ENCODE measurements around the gene ALOX12B. TPM values are rescaled to one million over a fixed set of nuclear protein-coding genes. Genes with fewer than 3 reads are reported as not detected.
A peak's percentile ranks its signal among the peaks of the same experiment; 100 is the strongest.

ALOX12B gene
- total and polyA plus RNA-seq, 2 of the 13 experiments (the other 11 are each of a cell fraction or from before 2014, with no cell fraction given): 0.13 TPM; not detected in 1

GRCh38 chr17:8059131-8059530, 28.4 kb downstream of the ALOX12B start:
- ChIA-PET POLR2A (interaction anchor here (0.9 kb wide), 1 partner anchor 217 kb away, joined by 3 read pairs; no protein-coding TSS in a partner anchor), CTCF (ENCODE audit: low intra/inter-chr PET ratio, low total read pairs) (interaction anchor here (2.9 kb wide), 1 partner anchor 51 kb away, joined by 14 read pairs; no protein-coding TSS in a partner anchor)
- DNase-seq (ENCODE audit: low spot score) (no peak), FAIRE-seq (no peak), ATAC-seq (no peak)
- H4K20me1 ChIP-seq (ENCODE audit: insufficient read depth, low read length): peaks cover 35% of the 10 kb centered on the region
- peaks cover under 1 to 22% of the 10 kb centered on the region in 2 experiments for H3K27me3 ChIP-seq (ENCODE audit: control insufficient read depth in 1 of 2, insufficient read depth in 2 of 2, low read length in 2 of 2)
- 46% methylated on average over 7 of the region's 7 CpGs for WGBS (ENCODE audit: low lambda C conversion rate)
- no peak overlapping the region; a peak in 1 of 6 replicates for H3K4me3 ChIP-seq (replicated peaks in 1 of 3; ENCODE audit: insufficient read depth in 1 of 3, low read depth in 2 of 3, low read length in 3 of 3)
- H3K27ac ChIP-seq (ENCODE audit: extremely low read length, insufficient read depth, low read length): peak overlapping the region; percentile 35
- peak overlapping the region; percentile 66 for H3K4me2 ChIP-seq (ENCODE audit: low read depth, low read length)
- peak overlapping the region; percentile 15; the same call in 1 of the 2 replicates for H3K9ac ChIP-seq (ENCODE audit: insufficient read depth, low read depth, low read length)
- no TSS peak for BruUV-seq (replicated peaks)
- intact Hi-C loops (cut with micrococcal nuclease; ENCODE audit: unreplicated experiment) (no loop called here), in situ Hi-C loops (cut with HindIII; ENCODE audit: extremely low pct_ligation_motif_present, low pct_unique_long_range_greater_than_20kb) (no loop called here)
- no peaks in the 10 kb centered on the region for H3K9me3 ChIP-seq (ENCODE audit: low read length)
- H3K79me2 ChIP-seq (ENCODE audit: insufficient read depth, low read length): no peaks in the 10 kb centered on the region
- H3K36me3 ChIP-seq (replicated peaks in 1 of 2; ENCODE audit: control insufficient read depth in 1 of 2, insufficient read depth in 2 of 2, low read length in 2 of 2): no peaks in the 10 kb centered on the region
- no peak overlapping the region for H2AFZ ChIP-seq (ENCODE audit: low read length)
- H3K4me1 ChIP-seq (ENCODE audit: insufficient read depth, low read length): peaks cover 56% of the 10 kb centered on the region
- TF ChIP-seq SAP130 (CRISPR knock-in tag; IDR thresholded peaks at IDR 0.05; ENCODE audit: low read depth) (0 out of 2 replicates have a peak, but pooled peaks have one; percentile 11), DNMT3B (CRISPR knock-in tag; conservative IDR thresholded peaks at IDR 0.05) (no peak), PAWR (CRISPR knock-in tag; IDR thresholded peaks at IDR 0.05; ENCODE audit: borderline replicate concordance) (no peak), RFX1 (IDR thresholded peaks at IDR 0.05) (no peak), PAF1 (CRISPR knock-in tag; IDR thresholded peaks at IDR 0.05) (peak; percentile 61; the same call in 1 of the 2 replicates), ZNF724P (CRISPR knock-in tag; IDR thresholded peaks at IDR 0.05; ENCODE audit: borderline replicate concordance) (no peak), GZF1 (CRISPR knock-in tag; IDR thresholded peaks at IDR 0.05) (no peak), SUZ12 (IDR thresholded peaks at IDR 0.05; ENCODE audit: low read depth, low read length) (no peak), REXO4 (CRISPR knock-in tag; IDR thresholded peaks at IDR 0.05; ENCODE audit: borderline replicate concordance) (no peak), ZC3H13 (CRISPR knock-in tag; IDR thresholded peaks at IDR 0.05) (peak; percentile 73; the same call in 1 of the 2 replicates), ETS1 (CRISPR knock-in tag; IDR thresholded peaks at IDR 0.05) (no peak), ZNF839 (CRISPR knock-in tag; IDR thresholded peaks at IDR 0.05; ENCODE audit: borderline replicate concordance) (no peak), KAT2B (IDR thresholded peaks at IDR 0.05; ENCODE audit: borderline replicate concordance, low read depth, low read length) (no peak), ATF1 (CRISPR knock-in tag; IDR thresholded peaks at IDR 0.05) (no peak), ZNF431 (CRISPR knock-in tag; IDR thresholded peaks at IDR 0.05; ENCODE audit: borderline replicate concordance, low read depth) (no peak), HOXA9 (CRISPR knock-in tag; IDR thresholded peaks at IDR 0.05; ENCODE audit: borderline replicate concordance) (no peak)
- TF ChIP-seq, protein P1, sequence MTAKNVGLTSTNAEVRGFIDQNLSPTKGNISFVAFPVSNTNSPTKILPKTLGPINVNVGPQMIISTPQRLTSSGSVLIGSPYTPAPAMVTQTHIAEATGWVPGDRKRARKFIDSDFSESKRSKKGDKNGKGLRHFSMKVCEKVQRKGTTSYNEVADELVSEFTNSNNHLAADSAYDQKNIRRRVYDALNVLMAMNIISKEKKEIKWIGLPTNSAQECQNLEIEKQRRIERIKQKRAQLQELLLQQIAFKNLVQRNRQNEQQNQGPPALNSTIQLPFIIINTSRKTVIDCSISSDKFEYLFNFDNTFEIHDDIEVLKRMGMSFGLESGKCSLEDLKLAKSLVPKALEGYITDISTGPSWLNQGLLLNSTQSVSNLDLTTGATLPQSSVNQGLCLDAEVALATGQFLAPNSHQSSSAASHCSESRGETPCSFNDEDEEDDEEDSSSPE (CRISPR knock-in tag; IDR thresholded peaks at IDR 0.05): no peak
- TF ChIP-seq, protein P2, sequence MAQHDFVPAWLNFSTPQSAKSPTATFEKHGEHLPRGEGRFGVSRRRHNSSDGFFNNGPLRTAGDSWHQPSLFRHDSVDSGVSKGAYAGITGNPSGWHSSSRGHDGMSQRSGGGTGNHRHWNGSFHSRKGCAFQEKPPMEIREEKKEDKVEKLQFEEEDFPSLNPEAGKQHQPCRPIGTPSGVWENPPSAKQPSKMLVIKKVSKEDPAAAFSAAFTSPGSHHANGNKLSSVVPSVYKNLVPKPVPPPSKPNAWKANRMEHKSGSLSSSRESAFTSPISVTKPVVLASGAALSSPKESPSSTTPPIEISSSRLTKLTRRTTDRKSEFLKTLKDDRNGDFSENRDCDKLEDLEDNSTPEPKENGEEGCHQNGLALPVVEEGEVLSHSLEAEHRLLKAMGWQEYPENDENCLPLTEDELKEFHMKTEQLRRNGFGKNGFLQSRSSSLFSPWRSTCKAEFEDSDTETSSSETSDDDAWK (CRISPR knock-in tag; IDR thresholded peaks at IDR 0.05): no peak
- TF ChIP-seq, protein P3, sequence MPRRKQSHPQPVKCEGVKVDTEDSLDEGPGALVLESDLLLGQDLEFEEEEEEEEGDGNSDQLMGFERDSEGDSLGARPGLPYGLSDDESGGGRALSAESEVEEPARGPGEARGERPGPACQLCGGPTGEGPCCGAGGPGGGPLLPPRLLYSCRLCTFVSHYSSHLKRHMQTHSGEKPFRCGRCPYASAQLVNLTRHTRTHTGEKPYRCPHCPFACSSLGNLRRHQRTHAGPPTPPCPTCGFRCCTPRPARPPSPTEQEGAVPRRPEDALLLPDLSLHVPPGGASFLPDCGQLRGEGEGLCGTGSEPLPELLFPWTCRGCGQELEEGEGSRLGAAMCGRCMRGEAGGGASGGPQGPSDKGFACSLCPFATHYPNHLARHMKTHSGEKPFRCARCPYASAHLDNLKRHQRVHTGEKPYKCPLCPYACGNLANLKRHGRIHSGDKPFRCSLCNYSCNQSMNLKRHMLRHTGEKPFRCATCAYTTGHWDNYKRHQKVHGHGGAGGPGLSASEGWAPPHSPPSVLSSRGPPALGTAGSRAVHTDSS (CRISPR knock-in tag; conservative IDR thresholded peaks at IDR 0.05): no peak
- TF ChIP-seq, protein P4, sequence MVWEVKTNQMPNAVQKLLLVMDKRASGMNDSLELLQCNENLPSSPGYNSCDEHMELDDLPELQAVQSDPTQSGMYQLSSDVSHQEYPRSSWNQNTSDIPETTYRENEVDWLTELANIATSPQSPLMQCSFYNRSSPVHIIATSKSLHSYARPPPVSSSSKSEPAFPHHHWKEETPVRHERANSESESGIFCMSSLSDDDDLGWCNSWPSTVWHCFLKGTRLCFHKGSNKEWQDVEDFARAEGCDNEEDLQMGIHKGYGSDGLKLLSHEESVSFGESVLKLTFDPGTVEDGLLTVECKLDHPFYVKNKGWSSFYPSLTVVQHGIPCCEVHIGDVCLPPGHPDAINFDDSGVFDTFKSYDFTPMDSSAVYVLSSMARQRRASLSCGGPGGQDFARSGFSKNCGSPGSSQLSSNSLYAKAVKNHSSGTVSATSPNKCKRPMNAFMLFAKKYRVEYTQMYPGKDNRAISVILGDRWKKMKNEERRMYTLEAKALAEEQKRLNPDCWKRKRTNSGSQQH (CRISPR knock-in tag; IDR thresholded peaks at IDR 0.05; ENCODE audit: low read depth): no peak

Measured in HepG2 (cell line).